Dermis microvascular lymphatic vessel endothelial cell (primary cell): ENCODE data around the gene DSCAML1. TPM values are rescaled to one million over a fixed set of nuclear protein-coding genes. Genes with fewer than 3 reads are reported as not detected.

ENCODE experiments used
- DNase-seq, 2 donors: peaks; one replicate each; pipeline versions ENCODE4 v3.0.0 to v3.0.0-alpha.2; 2010; ENCODE audit warnings: low read depth in 2 of 2
- total RNA-seq: library from RNA; depleted of rRNA; stranded (reverse); fragments of >200 nt; gene quantifications from 2 replicates; pipeline ENCODE4 v1.2.1, GENCODE V29; 2014

DSCAML1 gene
- total RNA-seq, 1 donor from 2014 or later: not detected

DNA sequence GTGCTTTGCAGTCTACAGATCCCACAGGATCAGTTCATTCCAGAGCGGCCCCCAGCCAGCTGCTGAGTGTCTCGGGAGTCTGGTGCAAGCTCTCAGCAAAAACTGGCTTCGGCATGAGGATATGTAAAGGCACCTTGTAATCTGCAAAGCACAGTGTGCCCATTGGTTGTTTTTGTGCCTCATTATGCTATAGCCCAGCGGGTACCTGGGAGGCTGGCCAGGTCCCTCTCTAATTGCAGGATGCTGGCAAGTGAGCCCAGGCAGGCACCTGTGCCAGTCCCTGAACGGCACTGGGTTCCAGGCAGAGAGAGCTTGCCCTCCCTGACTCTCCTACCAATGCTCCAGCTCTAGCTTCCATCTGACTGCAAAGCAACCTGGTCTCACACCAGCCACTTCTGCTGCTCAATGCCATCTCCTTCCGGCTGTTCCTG is 128.7 kb downstream of the DSCAML1 start:
- DNase-seq: no peak

DNA sequence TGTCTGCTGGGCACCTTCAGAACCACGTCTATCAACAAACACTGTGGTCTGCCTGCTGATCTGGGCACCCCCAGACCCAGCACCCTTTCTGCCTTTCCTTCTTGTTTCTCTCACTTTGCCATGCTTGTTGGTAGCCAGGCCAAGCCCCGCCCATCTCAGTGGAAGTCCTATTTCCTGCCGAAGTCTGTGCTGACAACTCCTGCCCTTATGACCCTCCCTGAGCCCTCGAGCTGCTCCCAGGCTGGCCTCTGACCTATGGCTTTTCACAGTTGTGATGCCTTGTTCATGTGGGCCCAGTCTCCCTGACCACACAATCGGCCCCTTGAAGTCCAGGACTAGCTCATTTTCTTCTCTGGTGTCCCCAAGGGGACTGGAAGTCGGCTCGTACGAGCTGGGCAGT is 132.1 kb downstream of the DSCAML1 start:
- no peak for DNase-seq

DNA sequence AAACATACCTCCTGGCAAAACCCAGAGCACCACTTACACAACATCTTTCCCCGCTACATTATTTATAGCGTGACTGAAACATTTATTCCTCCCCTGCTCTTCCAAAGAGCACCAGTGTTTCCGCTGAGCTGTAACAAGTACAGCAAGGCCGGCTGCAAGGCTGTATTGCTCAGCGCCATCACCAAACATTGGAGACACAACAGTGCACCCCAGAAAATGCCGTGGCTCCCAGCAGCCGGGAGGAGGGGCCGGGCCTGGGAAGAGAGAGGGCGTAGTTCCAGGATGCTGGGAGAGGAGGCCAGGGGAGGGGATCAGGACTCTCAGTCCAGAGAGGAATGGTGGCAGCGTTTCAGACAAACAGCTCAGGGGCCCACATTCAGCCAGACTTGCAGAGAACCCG is 133.2 kb downstream of the DSCAML1 start:
- no peak for DNase-seq

DNA sequence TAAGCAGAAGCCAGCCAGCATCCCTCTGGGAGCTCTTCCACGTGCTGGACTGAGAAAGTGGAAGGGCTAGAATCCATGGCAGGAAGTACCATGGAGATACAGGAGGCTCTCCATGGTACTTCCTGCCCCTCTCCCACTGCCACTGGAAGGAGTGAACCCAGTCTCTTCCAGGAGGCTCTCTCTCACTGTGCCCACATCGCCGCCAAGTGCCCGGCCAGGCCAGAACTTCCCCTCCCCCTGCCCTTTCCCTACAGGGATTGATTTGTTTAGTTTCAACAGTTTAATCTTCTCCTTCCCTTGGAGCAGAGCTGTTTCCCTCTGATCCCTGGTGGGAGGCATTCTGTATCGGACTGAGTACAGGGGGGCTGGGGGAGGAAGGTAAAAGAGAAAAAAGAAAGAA is 133.6 kb downstream of the DSCAML1 start:
- DNase-seq: no peak

DNA sequence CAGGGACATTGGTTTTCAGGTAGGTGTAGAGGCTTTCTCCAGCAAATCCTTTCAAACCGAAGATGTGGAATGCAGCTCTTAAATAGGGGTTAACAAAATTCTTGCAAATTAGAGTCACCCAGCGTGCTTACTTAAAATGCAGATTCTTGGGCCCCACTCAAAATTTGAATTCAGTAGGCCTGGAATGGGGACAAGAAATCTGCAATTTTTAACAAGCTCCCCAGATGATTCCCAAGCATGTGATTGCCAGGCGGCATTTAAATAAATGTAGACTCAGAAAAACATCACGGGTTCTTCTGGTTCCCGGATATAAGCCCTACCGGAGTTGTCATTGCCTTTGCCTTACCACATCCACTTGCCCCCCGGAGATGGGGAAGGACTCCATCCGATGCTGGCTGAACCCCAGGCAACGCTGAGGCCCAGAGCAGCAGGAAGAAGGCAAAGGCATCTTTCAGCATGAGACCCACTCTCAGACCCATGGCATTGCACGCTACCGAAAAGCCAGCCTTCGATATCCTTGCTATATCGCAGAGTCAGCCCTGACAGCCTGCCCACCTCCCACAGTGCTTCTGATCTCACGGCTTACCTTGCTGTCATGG is 134.2 kb downstream of the DSCAML1 start:
- DNase-seq: no peak

DNA sequence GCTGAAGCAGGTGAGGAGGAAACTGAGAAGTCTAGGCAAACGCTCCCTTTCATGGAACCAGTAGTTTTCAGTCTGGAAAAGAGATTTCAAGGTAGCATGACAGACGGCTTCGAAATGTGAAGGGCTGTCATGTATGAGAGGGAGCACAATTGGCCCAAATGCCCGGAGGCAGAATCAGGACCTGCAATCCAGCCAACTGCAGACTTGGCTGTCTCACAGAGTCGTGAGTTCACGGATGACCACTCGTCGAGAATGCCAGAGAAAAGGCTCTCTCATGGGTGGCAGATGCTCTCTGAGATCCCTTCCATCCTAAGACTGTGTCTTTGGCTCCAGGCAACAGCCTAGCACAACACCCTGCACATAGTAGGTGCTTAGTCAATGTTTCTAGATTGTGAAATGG is 134.8 kb downstream of the DSCAML1 start:
- no peak for DNase-seq

DNA sequence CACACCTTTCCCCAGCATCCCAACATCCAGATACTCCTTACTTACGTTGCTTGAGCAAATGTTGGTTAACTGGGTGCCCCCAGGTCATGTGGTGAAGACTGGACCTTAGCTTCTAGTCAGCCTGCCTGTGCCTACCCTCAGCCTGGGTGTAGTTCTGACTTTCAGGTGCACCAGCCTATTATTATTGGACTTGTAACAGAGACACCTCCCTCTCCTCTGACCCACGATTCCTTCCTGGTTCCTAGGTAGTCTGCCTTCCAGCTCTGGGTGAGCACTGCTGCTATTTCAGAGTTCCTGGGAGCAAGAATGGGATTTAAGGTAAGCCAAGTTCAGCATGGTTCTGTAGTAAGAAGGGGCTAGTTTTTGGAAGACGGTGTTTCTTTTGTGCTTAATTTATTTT is 138.2 kb downstream of the DSCAML1 start:
- no peak for DNase-seq

DNA sequence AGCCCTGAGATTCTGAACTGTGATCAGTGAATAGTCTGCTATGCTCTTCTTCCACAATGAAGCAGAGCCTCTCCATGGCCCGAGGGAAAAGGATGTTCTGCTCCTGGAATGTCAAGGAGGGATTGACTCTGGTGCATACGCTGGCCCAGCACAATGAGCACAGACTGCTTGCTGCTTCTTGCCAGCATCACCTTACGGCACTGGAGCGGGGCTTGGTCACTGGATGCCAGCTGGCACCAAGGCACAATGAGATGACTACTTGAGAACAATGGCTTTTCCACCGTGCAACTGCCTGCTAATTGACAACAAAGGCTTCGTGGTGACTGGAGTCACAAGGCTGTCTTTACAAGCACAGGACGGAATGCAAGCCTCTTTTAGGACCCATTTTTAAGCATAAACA is 139.2 kb downstream of the DSCAML1 start:
- DNase-seq: no peak

DNA sequence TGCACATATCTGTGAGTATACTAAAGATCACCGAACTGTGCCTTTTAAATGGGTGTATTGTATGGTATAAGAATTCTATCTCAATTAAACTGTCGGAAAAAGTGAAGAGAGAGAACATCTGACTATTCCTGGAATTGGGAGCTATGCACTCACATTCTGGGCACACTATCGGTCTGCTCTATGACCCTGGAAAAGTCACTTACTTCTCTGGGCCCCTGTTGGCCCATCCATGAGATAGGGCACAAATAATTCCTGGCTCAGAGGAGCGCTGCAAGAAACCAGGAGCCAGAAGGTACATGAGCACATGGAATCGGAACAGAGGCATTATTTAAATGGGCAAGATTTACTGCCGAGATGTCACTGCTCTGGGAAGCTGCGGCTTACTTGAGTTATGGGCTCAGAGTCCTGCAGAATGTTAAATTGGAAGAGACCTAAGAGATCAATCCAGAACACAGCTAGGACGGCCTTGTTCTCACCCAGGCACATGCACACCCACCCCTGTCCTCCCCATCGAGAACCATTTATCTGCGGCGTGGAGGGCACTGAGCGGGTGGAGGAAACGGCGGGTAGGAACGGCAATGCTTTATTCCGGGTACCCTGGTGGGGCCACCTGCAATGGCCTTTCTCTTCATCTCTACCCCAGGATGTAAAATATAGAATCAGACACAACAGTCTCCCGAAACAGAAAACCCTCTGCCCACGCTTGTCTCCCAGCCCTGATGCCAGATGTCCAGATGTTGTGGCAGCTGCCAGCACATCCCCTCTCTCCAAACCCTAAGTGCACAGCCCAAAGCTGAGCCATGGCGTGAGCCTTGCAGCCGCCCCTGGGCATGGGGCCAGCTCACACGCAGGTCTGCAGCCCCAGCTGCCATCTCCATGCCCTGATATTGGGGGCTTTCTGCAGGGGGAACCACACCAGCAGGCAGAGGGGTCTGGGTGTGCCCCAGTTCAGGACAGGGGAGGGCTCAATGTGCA is 142.4 kb downstream of the DSCAML1 start:
- DNase-seq: no peak

DNA sequence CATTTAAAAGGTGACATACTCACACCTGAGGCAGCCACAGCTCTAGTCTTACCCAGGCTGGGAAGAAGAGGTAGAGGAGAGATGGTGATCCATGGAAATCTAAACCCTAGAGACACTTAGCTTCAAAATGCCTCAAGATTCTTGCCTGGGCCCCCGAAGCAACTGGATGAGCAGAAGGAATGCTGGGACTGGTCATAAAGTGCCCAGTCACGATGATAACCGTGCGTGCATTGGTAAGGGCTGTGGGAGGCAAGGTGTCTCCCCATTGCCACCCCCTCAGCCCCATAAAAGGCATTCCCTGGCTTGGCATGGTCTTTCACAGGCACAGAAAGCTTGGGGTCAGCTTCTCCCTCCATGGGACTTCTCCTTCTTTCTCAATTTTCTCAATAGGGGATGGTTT is 144.5 kb downstream of the DSCAML1 start:
- no peak for DNase-seq

DNA sequence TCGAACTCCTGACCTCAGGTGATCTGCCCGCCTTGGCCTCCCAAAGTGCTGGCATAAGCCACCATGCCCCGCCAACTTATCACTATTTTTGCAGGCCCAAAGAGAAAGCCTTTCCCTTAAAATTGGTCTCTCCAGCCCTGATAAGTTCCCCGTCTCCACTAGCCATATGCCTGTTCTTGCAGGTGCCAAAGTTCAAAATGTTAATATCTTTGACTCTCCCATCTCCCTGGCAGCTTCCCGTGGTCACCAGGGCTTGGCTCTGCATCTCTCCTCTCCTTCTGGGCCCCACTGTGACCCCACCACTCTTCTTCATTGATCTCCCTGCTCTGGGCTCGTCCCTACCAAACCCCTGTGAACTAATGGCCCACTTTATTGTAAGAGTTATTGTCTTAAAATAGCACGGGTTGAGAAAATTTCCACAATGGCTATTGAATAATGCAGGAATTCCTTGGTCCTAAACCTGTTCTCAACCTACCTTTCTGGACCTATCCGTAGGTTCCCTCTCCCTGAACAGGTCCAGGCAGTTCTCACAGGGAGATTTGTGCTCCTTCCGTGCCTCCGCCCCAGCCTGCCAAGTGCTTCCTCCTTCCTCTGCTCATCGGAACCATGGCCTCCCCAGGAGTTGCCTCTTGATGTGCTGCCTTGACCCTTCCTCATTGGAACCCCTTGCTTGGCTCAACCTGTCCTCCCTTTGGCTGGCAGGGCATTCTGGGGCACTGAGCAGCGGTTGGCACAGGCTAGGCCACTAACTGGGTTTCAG is 147.5 kb downstream of the DSCAML1 start:
- no peak for DNase-seq

DNA sequence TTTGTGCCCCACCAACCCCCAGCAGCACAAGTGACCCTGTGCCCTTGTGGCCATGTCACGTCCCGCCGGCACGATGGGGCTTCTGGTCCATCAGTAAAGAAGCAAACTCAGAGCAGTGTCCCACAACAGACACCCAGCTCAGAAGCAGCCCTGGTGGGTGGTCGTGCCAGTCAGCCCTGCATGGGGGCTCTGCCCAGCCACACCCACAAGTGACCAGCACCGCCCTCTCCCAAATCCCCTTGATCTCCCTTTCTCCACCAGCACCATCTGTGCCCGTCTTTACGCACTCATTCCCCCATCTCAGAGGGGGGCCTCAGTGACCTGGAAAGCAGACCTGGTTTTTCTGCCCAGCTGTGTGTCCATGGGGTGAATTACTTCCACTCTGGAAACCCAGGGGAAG is 149.1 kb downstream of the DSCAML1 start:
- DNase-seq: no peak

DNA sequence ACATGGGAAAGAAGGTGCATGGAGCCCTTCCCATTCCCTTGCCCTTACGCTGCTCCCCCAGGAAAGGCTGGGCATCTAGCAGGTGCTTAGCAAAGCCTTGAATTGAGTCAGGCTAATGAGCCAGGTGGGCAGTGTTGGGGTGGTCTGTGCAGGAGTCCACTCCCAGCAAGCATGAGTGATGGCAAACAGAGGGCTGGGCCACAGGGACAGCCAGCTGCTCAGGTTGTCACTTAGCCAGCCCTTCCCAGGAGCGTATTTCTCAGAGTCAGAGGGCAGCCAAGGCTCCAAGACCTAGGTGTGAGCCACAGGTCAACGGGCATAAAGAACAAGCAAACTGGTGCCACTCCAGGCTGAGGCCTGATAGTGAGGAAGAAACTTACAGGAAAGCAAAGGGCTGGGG is 149.8 kb downstream of the DSCAML1 start:
- no peak for DNase-seq

DNA sequence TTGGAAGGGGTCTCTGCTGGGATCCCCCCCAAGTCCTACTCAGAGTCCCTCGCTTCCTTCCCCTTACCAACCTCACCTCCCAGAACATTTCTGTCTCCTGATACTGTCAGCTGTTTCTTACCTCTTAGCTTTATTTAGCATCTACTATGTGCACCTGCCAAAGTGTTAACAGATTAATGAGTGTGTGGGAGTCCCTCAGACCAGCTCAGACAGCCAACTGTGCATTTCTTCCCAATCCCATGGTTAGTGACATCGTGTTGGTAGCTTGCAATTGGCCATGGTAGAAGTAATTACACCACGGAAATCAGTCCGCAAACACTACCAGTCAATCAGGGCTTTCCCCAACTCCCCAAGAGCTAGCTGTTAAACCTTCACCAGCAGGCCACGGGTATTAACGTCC is 150.6 kb downstream of the DSCAML1 start:
- DNase-seq: no peak

DNA sequence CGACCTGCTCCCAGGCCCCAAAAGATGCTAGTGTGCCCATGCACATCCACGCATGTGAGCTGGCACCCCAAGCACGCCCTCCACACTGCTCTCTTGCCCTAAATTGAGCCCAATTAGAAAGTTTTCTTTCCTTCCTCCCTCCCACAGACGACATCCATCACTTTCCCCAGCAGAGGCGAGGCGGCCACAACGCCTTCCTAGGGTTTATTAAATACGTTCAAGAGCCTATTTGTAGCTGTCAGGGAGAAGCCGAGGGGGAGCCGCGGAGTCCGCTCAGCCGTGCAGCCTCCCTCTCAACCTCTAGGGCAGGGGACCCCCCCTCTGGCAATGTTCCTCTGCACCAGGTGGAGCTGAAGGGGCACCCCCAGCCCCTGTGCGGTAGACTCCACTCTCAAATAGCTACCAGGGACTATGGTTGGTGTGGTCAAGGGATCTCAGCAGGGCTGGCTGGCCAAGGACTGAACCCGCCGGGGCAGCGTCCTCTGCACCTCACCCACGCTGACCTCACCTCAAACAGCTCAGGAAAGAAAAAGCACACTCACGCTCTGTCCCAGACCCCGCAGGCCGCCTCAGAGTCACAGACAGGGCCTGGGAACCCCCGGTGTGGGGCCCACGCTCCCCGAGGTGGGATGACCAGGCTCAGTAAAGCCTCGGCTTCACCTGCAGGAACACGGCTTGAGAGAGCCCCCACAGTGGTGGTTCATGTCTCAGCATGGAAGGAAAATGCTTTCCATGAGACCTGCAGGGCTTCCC is 152.4 kb downstream of the DSCAML1 start:
- DNase-seq: no peak

DNA sequence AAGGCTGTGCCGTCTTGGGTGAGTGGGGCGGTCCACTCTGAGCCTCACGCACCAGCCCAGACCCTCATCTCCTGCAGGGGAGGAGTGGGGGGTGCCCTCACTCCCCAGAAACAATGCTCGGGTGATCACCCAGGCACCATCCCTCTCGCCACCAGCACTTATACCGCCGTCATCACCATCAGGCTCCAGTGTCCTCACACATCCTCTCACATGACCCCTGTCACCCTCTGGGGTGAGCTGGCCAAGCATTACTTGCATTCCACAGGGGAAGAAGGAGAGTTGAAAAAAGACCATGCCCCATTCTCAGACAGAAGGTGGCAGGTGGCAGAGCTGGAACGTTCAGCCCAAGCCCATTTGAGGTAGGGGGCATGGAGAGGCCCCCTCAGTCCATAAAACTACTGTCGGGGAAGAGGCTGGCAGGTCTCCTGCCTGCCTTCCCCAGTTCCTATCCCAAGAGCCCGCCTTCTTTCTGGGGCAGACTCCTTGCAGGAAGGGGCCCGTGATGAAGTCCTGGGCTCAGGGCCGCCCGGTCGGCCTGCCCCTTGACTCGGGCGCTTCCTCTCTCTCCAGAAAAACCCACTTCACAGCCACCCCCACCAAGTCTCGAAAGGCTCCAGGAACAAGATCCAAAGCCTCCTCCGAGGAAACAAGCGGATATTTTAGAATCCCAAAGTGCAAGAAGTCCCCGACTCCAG is 153.3 kb downstream of the DSCAML1 start:
- no peak for DNase-seq

DNA sequence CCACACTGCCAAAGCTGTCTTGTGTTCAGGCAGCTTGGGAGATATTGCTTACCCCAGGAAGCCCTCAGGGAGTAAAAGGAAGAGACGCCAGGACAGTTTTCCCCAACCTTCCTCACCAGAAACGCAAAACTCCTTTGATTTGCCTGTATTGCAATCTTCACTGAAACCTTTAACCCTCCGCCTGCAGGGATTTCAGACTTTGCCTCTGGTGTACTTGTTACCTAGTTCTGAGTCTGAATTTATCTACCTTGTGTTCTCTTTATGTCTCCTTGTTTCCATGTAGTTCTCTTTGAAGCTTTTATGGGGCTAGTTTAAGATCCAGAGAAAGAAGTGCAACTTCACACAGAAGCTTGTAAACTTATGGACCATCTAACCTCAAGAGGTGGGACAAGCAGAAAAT is 154.2 kb downstream of the DSCAML1 start:
- DNase-seq: no peak

DNA sequence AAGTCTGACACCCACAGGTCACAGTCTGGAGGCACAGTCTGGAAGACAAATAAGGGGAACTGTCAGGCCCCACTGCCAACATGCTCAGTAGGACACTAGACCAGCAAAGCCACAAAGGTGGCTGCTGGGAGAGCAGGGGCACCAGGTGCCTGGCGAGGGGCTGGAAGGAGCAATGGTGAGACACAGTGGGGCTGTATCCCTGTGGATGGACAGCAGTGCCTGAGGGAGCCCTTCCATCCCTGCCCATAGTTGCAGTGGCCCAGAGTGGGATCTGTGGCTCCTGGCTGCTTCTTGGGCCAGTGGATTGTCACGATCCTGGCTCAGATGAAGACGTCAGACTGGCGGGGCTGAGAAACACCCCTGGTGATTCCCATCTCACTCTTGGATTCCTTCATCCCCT is 154.6 kb downstream of the DSCAML1 start:
- DNase-seq: no peak

DNA sequence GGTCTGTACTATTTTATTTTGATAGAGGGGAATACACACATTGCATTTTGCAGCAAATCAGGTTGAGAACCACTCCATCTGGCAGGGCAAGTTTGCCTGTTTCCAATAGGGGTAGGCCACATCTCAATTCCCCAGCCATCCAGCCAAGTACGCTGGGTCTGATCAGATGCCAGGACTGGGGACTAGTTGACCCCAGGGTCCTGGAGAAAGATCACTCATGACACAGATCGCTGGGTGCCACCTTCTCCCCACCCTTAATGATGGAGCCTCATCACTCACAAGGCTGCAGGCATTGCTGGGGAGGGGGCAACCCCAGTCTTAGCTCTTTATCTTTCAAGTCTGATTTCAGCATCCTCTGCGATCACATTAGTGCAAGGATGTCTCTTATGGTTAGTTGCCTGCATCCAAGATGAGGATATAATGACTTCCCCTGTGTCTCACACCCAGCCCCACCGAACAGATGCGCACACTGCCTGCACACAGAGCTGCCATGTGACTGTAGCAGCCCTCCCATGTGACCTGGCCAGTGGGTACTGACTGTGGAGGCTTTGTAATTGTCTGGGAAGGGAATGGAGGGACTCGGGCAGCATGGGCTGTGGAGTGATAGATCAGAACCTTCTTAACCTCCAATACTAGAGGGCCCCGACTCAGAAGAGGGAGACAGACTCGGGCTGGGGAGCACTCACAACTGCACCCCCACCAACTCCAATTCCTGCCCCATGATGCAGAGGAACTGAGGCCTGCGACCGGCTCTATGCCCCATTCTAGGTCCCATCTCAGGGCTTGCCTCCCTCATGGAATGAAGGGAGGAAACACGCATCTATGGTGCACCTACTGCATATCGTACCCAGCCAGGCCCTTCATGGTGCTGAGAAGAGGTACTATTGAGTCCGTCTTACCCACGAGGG is 155.8 kb downstream of the DSCAML1 start:
- no peak for DNase-seq

DNA sequence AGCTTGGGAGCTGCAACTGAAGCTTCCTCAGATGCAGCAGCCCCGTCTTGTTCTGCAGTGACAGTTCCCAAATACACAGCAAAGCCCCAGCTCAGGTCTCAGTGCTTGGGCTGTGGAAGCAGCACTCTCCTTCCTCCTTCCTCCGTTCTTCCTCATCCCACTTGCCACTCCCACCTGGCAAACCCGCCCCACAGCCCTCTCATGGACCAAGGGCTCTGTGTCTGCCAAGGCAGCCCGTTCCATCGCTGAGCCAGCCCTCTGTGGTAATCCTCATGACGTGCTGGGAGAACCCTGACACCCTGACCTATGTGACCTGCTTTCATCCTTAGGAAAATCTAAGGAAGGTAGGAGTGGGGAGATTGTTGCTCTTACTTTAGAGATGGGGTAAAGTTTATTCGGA is 157.0 kb downstream of the DSCAML1 start:
- DNase-seq: no peak
